Stimulated activated CD4-positive, alpha-beta T cell treated with anti-CD3 and anti-CD28 coated beads, Interleukin-2, amount 100 ng/mL, for 24 hours (primary cell): ENCODE results near the gene SPDYE6.
"Not testable (repeated sequence)": the region's sequence is repeated elsewhere in the genome, so short reads cannot be mapped to it uniquely, and the experiment has no call there.

Source experiments
- DNase-seq, 2 donors: peaks; one replicate each; pipeline ENCODE4 v3.0.0-alpha.2; 2020

Gene SPDYE6

DNA sequence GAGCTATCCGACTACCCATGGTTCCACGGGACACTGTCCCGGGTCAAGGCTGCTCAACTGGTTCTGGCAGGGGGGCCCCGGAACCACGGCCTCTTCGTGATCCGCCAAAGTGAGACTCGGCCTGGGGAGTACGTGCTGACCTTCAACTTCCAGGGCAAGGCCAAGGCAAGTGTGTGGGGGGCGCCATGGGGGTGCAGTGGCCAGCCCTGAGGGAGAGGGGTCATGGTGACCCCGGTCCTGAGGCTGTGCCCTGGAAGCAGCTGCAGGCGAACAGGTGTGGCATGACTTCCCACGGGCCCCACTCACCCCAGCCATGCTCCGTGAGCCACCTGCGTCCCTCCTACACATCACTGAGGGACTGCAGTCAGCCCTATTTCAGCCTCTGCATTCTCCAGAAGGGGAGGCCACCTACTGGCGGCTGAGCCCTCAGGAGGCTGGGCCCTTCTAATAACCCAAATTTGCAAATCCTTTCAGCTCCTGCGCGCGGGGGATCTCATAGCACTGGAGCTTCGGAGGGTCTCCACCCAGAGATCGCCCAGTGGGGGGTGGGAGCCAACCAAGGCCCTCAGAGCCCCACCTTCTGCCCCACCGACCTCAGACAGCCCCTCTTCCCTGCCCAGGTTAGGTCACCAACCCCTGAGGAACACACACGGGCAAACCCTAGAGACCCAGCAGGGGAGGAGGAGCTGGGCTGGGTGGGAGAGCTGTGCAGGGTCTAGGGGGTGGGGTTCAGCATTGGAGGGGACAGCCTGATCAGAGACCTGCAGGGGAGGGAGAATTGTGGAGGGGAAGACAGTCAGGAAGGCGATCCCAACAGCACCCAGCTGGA is 38.8 kb downstream of the SPDYE6 start:
- no peak for DNase-seq

GRCh38 chr7:102313997-102314780 is 42.1 kb downstream of the SPDYE6 start:
- DNase-seq = no peak

- no peak for DNase-seq
Measured at GRCh38 chr7:102312317-102312716, 43.9 kb downstream of the SPDYE6 start.

- DNase-seq = no peak
Measured at GRCh38 chr7:102310414-102310815, 45.8 kb downstream of the SPDYE6 start.

DNA sequence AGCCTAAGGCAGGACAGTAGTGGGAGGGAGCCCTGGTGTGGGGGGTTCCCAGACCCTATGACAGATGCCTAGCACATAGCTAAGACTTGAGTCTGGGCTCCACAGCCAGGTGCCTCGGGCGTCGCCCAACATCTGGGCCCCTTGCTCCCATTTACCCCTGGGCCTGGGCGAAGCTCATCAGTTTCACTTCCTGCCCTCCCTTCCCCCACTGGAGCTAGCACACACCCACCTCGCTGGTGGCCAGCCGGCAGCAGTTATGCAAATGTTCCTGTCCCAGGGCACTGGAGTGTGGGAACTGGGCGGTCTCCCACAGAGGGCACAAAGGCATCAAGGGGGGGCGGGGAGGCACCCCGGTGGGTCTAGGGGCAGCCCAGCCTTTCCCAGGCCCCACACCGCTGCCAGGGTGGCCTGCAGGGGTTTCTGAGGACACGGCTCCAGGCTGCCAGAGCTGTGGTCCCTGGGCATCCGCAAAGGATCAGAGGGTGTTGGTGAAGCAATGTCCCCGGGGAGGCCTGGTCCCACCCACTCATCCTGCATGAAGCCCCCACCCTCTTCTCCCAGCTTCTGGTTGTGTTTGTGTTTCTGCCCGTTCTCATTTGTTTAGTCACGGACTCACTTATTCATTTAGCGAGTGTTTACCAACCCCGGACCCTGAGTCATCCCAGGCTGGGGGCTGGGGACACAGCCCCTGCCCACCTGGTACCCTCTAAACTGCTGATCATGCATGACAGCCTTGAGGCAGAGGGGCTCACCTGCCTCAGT is 49.1 kb downstream of the SPDYE6 start:
- DNase-seq = peak in 1 of 2 donors; percentile 10

DNA sequence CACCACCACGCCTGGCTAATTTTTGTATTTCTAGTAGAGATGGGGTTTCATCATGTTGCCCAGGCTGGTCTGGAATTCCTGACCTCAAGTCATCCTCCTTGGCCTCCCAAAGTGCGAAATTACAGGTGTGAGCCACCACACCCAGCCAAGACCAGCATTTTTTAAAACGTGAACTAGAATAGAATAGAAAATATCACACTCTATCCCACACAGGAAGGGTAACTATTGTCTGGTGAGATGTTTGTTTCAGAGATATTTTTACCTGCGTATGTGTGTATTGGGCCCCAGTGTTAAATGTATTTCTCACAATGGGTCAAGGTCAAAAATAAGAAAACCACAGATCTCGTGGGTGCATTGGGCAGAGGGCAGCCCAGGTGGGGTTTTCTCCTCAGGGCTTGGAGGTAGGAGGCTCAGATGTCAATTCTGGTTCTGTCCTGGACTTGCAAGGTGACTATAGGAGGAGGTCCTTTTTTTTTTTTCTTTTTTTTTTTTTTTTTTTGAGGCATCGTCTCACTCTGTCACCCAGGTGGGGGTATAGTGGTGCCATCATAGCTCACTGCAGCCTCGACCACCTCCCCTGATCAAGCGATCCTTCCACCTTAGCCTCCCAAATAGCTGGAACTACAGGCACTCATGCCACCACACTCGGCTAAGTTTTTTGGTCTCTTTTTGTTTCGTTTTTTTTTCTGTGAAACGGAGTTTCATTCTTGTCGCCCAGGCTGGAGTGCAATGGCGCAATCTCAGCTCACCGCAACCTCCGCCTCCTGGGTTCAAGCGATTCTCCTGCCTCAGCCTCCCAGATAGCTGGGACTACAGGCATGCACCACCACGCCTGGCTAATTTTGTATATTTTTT is 50.6 kb downstream of the SPDYE6 start:
- no peak for DNase-seq

- no peak for DNase-seq
Measured at GRCh38 chr7:102304668-102305067, 51.6 kb downstream of the SPDYE6 start.

- no peak for DNase-seq
Measured at GRCh38 chr7:102303669-102304422, 52.4 kb downstream of the SPDYE6 start.

- DNase-seq = no peak
Measured at GRCh38 chr7:102302025-102302424, 54.2 kb downstream of the SPDYE6 start.

- not testable (repeated sequence) for DNase-seq
Measured at GRCh38 chr7:102301367-102301766, 54.9 kb downstream of the SPDYE6 start.

DNA sequence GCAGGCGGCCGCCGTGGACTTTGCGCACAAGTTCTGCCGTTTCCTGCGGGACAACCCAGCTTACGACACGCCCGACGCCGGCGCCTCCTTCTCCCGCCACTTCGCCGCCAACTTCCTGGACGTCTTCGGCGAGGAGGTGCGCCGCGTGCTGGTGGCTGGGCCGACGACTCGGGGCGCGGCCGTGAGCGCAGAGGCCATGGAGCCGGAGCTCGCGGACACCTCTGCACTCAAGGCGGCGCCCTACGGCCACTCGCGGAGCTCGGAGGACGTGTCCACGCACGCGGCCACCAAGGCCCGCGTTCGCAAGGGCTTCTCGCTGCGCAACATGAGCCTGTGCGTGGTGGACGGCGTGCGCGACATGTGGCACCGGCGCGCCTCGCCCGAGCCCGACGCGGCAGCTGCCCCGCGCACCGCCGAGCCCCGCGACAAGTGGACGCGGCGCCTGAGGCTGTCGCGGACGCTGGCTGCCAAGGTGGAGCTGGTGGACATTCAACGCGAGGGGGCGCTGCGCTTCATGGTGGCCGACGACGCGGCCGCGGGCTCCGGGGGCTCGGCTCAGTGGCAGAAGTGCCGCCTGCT is 55.5 kb downstream of the SPDYE6 start:
- DNase-seq = no peak

DNA sequence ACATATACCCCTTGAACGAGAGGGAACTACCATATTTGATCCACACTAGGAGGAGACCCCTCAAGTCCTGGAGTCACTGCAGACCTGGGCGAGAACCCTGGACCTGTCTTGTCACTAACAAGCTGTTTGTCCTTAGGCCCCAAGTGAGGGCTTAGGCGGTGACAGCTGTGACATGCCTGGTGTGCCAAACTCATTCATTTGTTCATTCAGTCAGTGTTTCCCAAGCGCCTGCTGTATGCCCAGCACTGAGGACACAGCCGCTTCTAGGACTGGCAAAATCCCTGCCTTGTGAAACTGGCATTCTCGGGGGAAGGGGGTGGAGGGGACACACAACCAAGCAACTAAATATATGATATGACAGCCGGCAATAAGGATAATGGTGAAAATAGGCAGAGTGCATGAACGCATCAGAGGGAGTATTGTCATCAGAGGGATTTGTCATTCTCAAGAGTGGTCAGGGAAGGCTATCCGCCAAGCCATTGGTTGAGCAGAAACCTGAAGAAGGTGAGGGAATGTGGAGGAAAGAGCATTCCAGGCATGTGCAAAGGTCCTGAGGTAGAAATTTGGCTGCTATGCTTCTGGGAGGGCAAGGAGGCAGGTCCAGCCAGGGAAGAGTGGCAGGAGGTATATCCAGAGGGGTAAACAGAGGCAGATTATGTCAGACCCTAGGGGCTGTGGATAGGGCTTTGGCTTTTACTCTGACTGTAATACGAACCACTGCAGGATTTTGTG is 58.6 kb downstream of the SPDYE6 start:
- no peak for DNase-seq

- no peak for DNase-seq
Measured at GRCh38 chr7:102296514-102296913, 59.7 kb downstream of the SPDYE6 start.

- no peak for DNase-seq
Measured at GRCh38 chr7:102296179-102296438, 60.1 kb downstream of the SPDYE6 start.
